Motor neuron (in vitro differentiated cells): ENCODE data around the gene PCDHGC3. TPM values are rescaled to one million over a fixed set of nuclear protein-coding genes. Genes with fewer than 3 reads are reported as not detected.

Experiments
- ATAC-seq, 8 experiments: fragments of 200-7000 bp; cut with Tn5 transposase; replicated peaks in 6 of 8; 2 replicates each; pipeline ENCODE4 v1.8.0; 2021; ENCODE audit warnings: mild to moderate bottlenecking in 8 of 8, moderate library complexity in 8 of 8
- H3K27ac ChIP-seq, 2 donors: fragments of 250-450 bp; sonication (Bioruptor Pico); 2 replicates each; pipeline ENCODE4 v1.9.0; 2021; ENCODE audit warnings: antibody characterized with exemption in 2 of 2, mild to moderate bottlenecking in 2 of 2, moderate library complexity in 1 of 2
- H3K4me1 ChIP-seq, 2 donors: fragments of 250-450 bp; sonication (Bioruptor Pico); replicated peaks in 1 of 2; 2 replicates each; pipeline ENCODE4 v1.6.1; 2021; ENCODE audit warnings: antibody characterized with exemption in 2 of 2, mild to moderate bottlenecking in 2 of 2, moderate library complexity in 1 of 2
- H3K4me3 ChIP-seq, 5 donors: fragments of 250-450 bp; sonication (Bioruptor Pico); 2 replicates each; pipeline ENCODE4 v1.9.0; 2021; ENCODE audit warnings: antibody characterized with exemption in 5 of 5, mild to moderate bottlenecking in 5 of 5, moderate library complexity in 4 of 5
- WGBS, 10 experiments: fragments of 450-650 bp; shearing (Covaris generic); methylation state at CpG; one replicate each; pipeline ENCODE4 v1.0.0; 2022; 5-methylcytosine and 5-hydroxymethylcytosine counted together
- in situ Hi-C, 9 experiments: fragments of 400-800 bp; cut with MboI; loops; one replicate each; pipeline ENCODE4 v1.15.0; 2021; ENCODE audit warnings: low sequenced_read_pairs in 9 of 9, low pct_unique_long_range_greater_than_20kb in 2 of 9; ENCODE audit not compliant: unreplicated experiment in 9 of 9
- total RNA-seq, 8 experiments: library from RNA; unstranded; fragments of 300-600 nt; gene quantifications; 2 replicates each; pipeline versions ENCODE4 v1.2.3 to v1.2.4, GENCODE V29; 2022

The PCDHGC3 gene
- total RNA-seq, 8 experiments from 2014 or later = 15.4 to 73.0 (median 26.0) TPM

- 0 to 11% (median 6%) methylated on average over 6 to 12 of the region's 29 CpGs; no CpG with 5 or more reads in 6 of the 10 experiments for WGBS, 10 experiments
- Histone ChIP-seq H3K27ac (peak overlapping the region; percentile 91 to 95), H3K4me1 (peaks cover 29 to 33% of the 10 kb centered on the region in 2 donors), H3K4me3 (peak overlapping the region; percentile 34 to 47 (median 41))
- in situ Hi-C loops = no loop called here
- ATAC-seq = peak; percentile 28 to 71 (median 58)
Measured at GRCh38 chr5:141513627-141514329, 38.0 kb downstream of the PCDHGC3 start.

- in situ Hi-C loops = no loop called here
- Histone ChIP-seq H3K4me1 (peaks cover 23 to 26% of the 10 kb centered on the region in 2 donors), H3K27ac (peak overlapping the region; percentile 91 to 95), H3K4me3 (peak overlapping the region; percentile 34 to 47 (median 41))
- WGBS, 10 experiments = 8 to 100% (median 68%) methylated on average over 1 to 5 of the region's 6 CpGs; no CpG with 5 or more reads in 4 of the 10 experiments
- peak in 1 of 8 experiments; percentile 28 for ATAC-seq
Measured at GRCh38 chr5:141514330-141515133, 38.8 kb downstream of the PCDHGC3 start.

- in situ Hi-C loops = no loop called here
- H3K27ac ChIP-seq = no peak overlapping the region
- WGBS, 10 experiments = 67 to 100% (median 90%) methylated on average over 2 to 3 of the region's 3 CpGs; no CpG with 5 or more reads in 5 of the 10 experiments
- no peak for ATAC-seq
- no peak overlapping the region for H3K4me3 ChIP-seq
- H3K4me1 ChIP-seq = peaks cover 21 to 22% of the 10 kb centered on the region in 2 donors
Measured at GRCh38 chr5:141515141-141515540, 39.4 kb downstream of the PCDHGC3 start.

- Histone ChIP-seq H3K4me1 (peaks cover 27 to 28% of the 10 kb centered on the region in 2 donors), H3K27ac (no peak overlapping the region), H3K4me3 (no peak overlapping the region)
- 80 to 100% (median 93%) methylated on average over 1 to 3 of the region's 4 CpGs; no CpG with 5 or more reads in 7 of the 10 experiments for WGBS, 10 experiments
- ATAC-seq = no peak
- in situ Hi-C loops = no loop called here
Measured at GRCh38 chr5:141515946-141516671, 40.3 kb downstream of the PCDHGC3 start.

- in situ Hi-C loops = no loop called here
- H3K4me3 ChIP-seq = no peak overlapping the region
- no peak for ATAC-seq
- peaks cover 30% of the 10 kb centered on the region in 2 donors for H3K4me1 ChIP-seq
- no peak overlapping the region for H3K27ac ChIP-seq
- WGBS, 10 experiments = 10 to 100% (median 90%) methylated on average over 1 to 4 of the region's 8 CpGs; no CpG with 5 or more reads in 5 of the 10 experiments
Measured at GRCh38 chr5:141516672-141517025, 40.9 kb downstream of the PCDHGC3 start.

GRCh38 chr5:141517312-141517711 lies 41.5 kb downstream of the PCDHGC3 start:
- in situ Hi-C loops = no loop called here
- H3K27ac ChIP-seq = no peak overlapping the region
- H3K4me3 ChIP-seq = no peak overlapping the region
- 83 to 100% (median 100%) methylated on average over 1 to 7 of the region's 8 CpGs; no CpG with 5 or more reads in 1 of the 10 experiments for WGBS, 10 experiments
- peaks cover 33% of the 10 kb centered on the region in 2 donors for H3K4me1 ChIP-seq
- no peak for ATAC-seq

GRCh38 chr5:141517880-141518617 lies 42.3 kb downstream of the PCDHGC3 start:
- in situ Hi-C loops = no loop called here
- ATAC-seq = no peak
- peaks cover 26 to 27% of the 10 kb centered on the region in 2 donors for H3K4me1 ChIP-seq
- 51 to 94% (median 91%) methylated on average over 3 to 11 of the region's 11 CpGs for WGBS, 10 experiments
- no peak overlapping the region for H3K27ac ChIP-seq
- no peak overlapping the region for H3K4me3 ChIP-seq

GRCh38 chr5:141518618-141519015 lies 42.9 kb downstream of the PCDHGC3 start:
- no peak overlapping the region for H3K27ac ChIP-seq
- no peak for ATAC-seq
- H3K4me3 ChIP-seq = no peak overlapping the region
- in situ Hi-C loops = no loop called here
- 100% methylated on average over 1 of the region's 1 CpG; no CpG with 5 or more reads in 8 of the 10 experiments for WGBS, 10 experiments
- peaks cover 26 to 27% of the 10 kb centered on the region in 2 donors for H3K4me1 ChIP-seq

GRCh38 chr5:141519605-141520565 lies 44.1 kb downstream of the PCDHGC3 start:
- Histone ChIP-seq H3K4me3 (no peak overlapping the region), H3K27ac (no peak overlapping the region), H3K4me1 (peaks cover 25 to 27% of the 10 kb centered on the region in 2 donors)
- 40 to 95% (median 90%) methylated on average over 1 to 3 of the region's 3 CpGs for WGBS, 10 experiments
- no peak for ATAC-seq
- in situ Hi-C loops = loop anchor here in 1 of 9 experiments (10.0 kb wide), 1 partner anchor 115 kb away; the partner anchor contains the start of genes PCDHGA9 and PCDHGB6

- WGBS, 10 experiments = 0 to 45% (median 20%) methylated on average over 1 to 2 of the region's 2 CpGs; no CpG with 5 or more reads in 2 of the 10 experiments
- peak; percentile 43 to 83 (median 80) for ATAC-seq
- in situ Hi-C loops = loop anchor here in 1 of 9 experiments (10.0 kb wide), 1 partner anchor 117 kb away; the partner anchor contains the start of genes PCDHGA9 and PCDHGB6
- H3K27ac ChIP-seq = peak overlapping the region in 1 of 2 donors; percentile 62
- peaks cover 23 to 27% of the 10 kb centered on the region in 2 donors for H3K4me1 ChIP-seq
- no peak overlapping the region for H3K4me3 ChIP-seq
Measured at GRCh38 chr5:141521244-141521781, 45.5 kb downstream of the PCDHGC3 start.

- no peak overlapping the region for H3K4me3 ChIP-seq
- WGBS, 10 experiments = 33 to 100% (median 97%) methylated on average over 1 to 2 of the region's 2 CpGs; no CpG with 5 or more reads in 2 of the 10 experiments
- ATAC-seq = no peak
- peaks cover 23 to 27% of the 10 kb centered on the region in 2 donors for H3K4me1 ChIP-seq
- H3K27ac ChIP-seq = no peak overlapping the region
- in situ Hi-C loops = loop anchor here in 1 of 9 experiments (10.0 kb wide), 1 partner anchor 118 kb away; the partner anchor contains the start of genes PCDHGA9 and PCDHGB6
Measured at GRCh38 chr5:141522301-141522700, 46.5 kb downstream of the PCDHGC3 start.
